ENCODE results near the gene NINJ1.

Gene NINJ1

GRCh38 chr9:93133681-93134014, 403 bp downstream of the NINJ1 start:
- DNase-seq (ENCODE audit: low spot score): peak; percentile 86
- TF ChIP-seq CTCF (IDR thresholded peaks at IDR 0.05; ENCODE audit: borderline replicate concordance, control extremely low read depth, extremely low read depth, insufficient read depth, missing control alignments): no peak
- in situ Hi-C loops (cut with MboI; ENCODE audit: low sequenced_read_pairs, unreplicated experiment): no loop called here

GRCh38 chr9:93132946-93133680, 938 bp downstream of the NINJ1 start:
- in situ Hi-C loops (cut with MboI; ENCODE audit: low sequenced_read_pairs, unreplicated experiment): no loop called here
- DNase-seq (ENCODE audit: low spot score): no peak

DNA sequence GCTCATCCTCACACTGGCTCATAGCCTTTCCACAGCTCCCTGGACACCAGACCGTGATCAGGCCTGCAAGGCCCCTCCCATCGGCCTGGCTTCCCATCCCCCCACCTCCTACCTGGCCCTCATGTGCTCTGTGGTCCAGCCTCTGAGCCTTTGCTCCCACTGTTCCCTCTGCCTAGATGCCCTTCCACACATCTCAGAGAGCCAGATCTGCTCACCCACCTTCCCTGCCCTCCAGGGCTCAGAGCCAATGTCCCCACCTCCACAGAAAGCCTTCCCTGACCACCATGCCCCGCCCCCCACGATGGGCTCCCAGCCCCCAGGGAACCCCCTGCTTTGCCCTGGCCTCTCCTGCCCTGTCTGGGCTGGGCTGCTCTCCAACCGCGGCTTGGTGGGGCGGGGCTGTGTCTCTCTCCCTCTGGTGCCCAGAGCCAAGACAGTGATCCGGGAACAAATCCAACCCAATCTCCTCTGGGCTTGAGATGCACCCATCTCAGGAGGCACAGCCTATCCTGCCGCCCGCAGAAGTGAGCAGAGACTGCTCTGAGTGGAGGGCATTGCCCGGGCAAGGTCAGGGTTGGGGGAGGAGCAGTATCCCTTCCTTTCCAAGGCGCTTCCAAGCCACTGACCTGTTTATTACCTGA, 1.6 kb downstream of the NINJ1 start:
- no peak for DNase-seq (ENCODE audit: low spot score)
- in situ Hi-C loops (cut with MboI; ENCODE audit: low sequenced_read_pairs, unreplicated experiment): no loop called here
- TF ChIP-seq CTCF (IDR thresholded peaks at IDR 0.05; ENCODE audit: borderline replicate concordance, control extremely low read depth, extremely low read depth, insufficient read depth, missing control alignments): no peak

More at GRCh38 chr9:93132946-93133680, 938 bp downstream of the NINJ1 start:
- no peak for TF ChIP-seq CTCF (IDR thresholded peaks at IDR 0.05; ENCODE audit: borderline replicate concordance, control extremely low read depth, extremely low read depth, insufficient read depth, missing control alignments)

GRCh38 chr9:93131599-93132286, 2.3 kb downstream of the NINJ1 start:
- DNase-seq (ENCODE audit: low spot score): no peak
- in situ Hi-C loops (cut with MboI; ENCODE audit: low sequenced_read_pairs, unreplicated experiment): no loop called here
- TF ChIP-seq CTCF (IDR thresholded peaks at IDR 0.05; ENCODE audit: borderline replicate concordance, control extremely low read depth, extremely low read depth, insufficient read depth, missing control alignments): no peak

DNA sequence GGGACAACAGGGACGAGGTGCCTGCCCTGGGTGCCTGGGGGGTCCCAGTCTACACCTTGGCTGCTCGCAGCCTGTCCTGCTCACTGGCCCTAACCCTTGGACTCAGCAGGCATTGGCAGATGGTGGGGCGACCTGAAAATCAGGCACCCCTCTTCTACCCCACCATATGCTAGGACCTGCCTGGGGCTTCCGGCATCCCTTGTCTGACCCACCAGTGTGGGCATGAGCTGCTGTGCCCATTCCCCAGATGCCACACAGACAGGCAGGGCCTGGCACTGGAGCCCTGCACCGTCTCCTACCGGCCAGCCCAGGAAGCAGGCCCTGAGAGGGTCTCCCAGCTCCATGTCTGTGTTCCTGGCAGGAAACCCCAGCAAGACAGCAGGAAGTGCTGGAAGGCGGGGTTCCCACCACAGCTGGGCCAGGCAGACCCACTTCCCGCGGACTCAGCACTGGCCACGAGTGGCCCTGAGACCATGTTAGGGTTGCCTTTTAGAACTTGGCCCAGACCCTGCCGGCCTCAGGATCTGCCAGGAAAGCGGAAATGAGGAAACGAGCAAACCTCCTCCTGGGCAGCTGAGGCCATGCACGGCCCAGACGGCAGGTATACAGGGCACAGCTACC, 3.1 kb downstream of the NINJ1 start:
- in situ Hi-C loops (cut with MboI; ENCODE audit: low sequenced_read_pairs, unreplicated experiment): no loop called here
- no peak for TF ChIP-seq CTCF (IDR thresholded peaks at IDR 0.05; ENCODE audit: borderline replicate concordance, control extremely low read depth, extremely low read depth, insufficient read depth, missing control alignments)
- no peak for DNase-seq (ENCODE audit: low spot score)

- in situ Hi-C loops (cut with MboI; ENCODE audit: low sequenced_read_pairs, unreplicated experiment): no loop called here
- no peak for DNase-seq (ENCODE audit: low spot score)
- no peak for TF ChIP-seq CTCF (IDR thresholded peaks at IDR 0.05; ENCODE audit: borderline replicate concordance, control extremely low read depth, extremely low read depth, insufficient read depth, missing control alignments)
Measured at GRCh38 chr9:93129691-93130500, 4.2 kb downstream of the NINJ1 start.

Measured in GM13976 (cell line).